Motor neuron (in vitro differentiated cells): ENCODE results near the gene DGUOK. TPM values are rescaled to one million over a fixed set of nuclear protein-coding genes. Genes with fewer than 3 reads are reported as not detected.

Experiments
- ATAC-seq, 8 experiments: fragments of 200-7000 bp; cut with Tn5 transposase; replicated peaks in 6 of 8; 2 replicates each; pipeline ENCODE4 v1.8.0; 2021; ENCODE audit warnings: mild to moderate bottlenecking in 8 of 8, moderate library complexity in 8 of 8
- H3K27ac ChIP-seq, 2 donors: fragments of 250-450 bp; sonication (Bioruptor Pico); 2 replicates each; pipeline ENCODE4 v1.9.0; 2021; ENCODE audit warnings: antibody characterized with exemption in 2 of 2, mild to moderate bottlenecking in 2 of 2, moderate library complexity in 1 of 2
- H3K4me1 ChIP-seq, 2 donors: fragments of 250-450 bp; sonication (Bioruptor Pico); replicated peaks in 1 of 2; 2 replicates each; pipeline ENCODE4 v1.6.1; 2021; ENCODE audit warnings: antibody characterized with exemption in 2 of 2, mild to moderate bottlenecking in 2 of 2, moderate library complexity in 1 of 2
- H3K4me3 ChIP-seq, 5 donors: fragments of 250-450 bp; sonication (Bioruptor Pico); 2 replicates each; pipeline ENCODE4 v1.9.0; 2021; ENCODE audit warnings: antibody characterized with exemption in 5 of 5, mild to moderate bottlenecking in 5 of 5, moderate library complexity in 4 of 5
- WGBS, 10 experiments: fragments of 450-650 bp; shearing (Covaris generic); methylation state at CpG; one replicate each; pipeline ENCODE4 v1.0.0; 2022; 5-methylcytosine and 5-hydroxymethylcytosine counted together
- in situ Hi-C, 9 experiments: fragments of 400-800 bp; cut with MboI; loops; one replicate each; pipeline ENCODE4 v1.15.0; 2021; ENCODE audit warnings: low sequenced_read_pairs in 9 of 9, low pct_unique_long_range_greater_than_20kb in 2 of 9; ENCODE audit not compliant: unreplicated experiment in 9 of 9
- total RNA-seq, 8 experiments: library from RNA; unstranded; fragments of 300-600 nt; gene quantifications; 2 replicates each; pipeline versions ENCODE4 v1.2.3 to v1.2.4, GENCODE V29; 2022

Gene DGUOK
- total RNA-seq, 8 experiments from 2014 or later: 73.0 to 130 (median 109) TPM

DNA sequence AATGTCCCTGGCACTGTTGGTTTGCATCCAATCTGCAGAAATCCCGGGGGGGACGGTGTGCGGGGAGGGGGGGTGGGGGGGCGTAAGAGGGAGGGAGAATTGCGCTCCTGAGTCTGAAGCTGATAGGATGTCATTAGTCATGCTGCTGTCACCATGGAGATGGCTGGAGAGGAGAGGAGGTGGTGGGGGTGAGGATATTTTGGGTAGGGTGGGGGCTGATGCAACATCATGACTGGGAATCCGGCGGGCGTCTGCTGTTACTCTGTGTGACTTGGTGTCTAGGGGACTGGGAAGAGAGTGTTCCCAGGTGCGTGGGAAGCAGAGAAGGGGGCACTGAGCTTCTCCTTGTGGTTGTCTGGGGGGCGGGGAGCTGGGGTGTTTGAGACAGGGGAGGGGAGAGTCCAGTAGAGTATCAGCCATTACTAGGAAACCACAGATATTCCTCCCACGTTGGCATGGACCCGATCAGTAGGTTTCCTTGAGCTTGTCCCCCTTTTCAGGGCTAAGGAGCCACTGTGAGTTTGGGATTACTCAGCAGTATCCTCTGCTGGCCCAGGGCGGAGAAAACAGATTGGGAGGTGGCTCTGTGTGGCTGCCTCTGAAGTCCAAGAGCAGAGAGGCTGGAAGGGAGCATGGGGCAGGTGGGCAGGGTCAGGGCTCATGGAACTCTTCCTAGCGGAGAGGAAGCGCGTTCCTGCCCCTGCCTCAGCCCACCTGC lies 77.0 kb downstream of the DGUOK start:
- Histone ChIP-seq H3K4me3 (peak overlapping the region; percentile 50 to 88 (median 55)), H3K4me1 (peaks cover 53 to 61% of the 10 kb centered on the region in 2 donors), H3K27ac (peak overlapping the region; percentile 79 to 85)
- ATAC-seq: peak in 7 of 8 experiments; percentile 7 to 51 (median 46)
- WGBS, 10 experiments: 0% methylated on average over 1 of the region's 16 CpGs; no CpG with 5 or more reads in 9 of the 10 experiments
- in situ Hi-C loops: no loop called here

DNA sequence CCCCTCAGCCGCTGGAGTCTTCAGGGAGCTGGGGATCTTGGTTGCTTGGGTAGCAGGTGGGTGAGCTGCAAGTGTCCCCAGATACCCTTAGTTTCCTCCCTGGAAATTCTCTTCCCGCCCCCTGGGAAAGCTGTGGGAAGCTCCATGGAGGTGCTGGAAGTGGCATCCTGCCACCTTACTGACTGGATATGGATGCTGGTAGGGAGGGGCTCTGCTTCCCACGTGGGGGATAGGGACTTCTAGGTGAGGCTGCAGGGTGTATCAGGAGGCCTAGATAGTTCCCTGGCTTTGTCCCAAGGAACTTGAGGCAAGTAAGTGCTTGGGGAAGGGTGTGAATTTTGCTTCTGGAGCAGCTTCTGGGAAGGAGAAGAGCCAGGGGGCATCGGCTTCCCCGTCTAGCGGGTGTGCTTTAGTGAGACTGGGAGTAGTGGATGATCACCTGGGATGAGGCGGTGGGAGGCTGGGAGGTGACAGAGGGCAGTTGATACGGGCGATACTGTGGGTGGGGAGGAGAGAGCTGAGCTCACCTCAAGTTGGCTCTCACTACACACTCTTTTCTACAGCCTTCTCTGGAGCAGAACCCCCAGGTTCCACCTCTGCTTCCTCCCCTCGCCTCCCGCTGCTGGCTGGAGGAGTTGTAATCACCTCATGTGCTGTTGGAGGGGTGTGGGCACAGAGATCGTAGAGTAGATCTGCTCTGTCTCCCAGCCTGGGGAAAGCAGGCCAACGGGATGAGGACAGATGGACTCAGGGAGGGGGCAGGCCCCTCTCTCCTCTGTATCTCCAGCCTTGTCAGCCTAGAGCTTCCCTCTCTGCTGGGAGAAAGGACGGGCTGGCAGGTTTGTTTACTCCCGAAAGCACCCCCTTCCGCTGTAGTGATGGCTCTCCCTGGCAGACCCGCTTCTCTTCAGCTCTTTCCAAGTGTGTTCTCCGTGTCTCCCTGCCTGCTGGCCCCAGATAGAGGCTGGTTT lies 77.8 kb downstream of the DGUOK start:
- Histone ChIP-seq H3K27ac (peak overlapping the region; percentile 79 to 85), H3K4me1 (peaks cover 53 to 59% of the 10 kb centered on the region in 2 donors), H3K4me3 (peak overlapping the region; percentile 50 to 88 (median 55))
- 75 to 100% (median 93%) methylated on average over 1 to 4 of the region's 18 CpGs; no CpG with 5 or more reads in 4 of the 10 experiments for WGBS, 10 experiments
- in situ Hi-C loops: no loop called here
- no peak for ATAC-seq

DNA sequence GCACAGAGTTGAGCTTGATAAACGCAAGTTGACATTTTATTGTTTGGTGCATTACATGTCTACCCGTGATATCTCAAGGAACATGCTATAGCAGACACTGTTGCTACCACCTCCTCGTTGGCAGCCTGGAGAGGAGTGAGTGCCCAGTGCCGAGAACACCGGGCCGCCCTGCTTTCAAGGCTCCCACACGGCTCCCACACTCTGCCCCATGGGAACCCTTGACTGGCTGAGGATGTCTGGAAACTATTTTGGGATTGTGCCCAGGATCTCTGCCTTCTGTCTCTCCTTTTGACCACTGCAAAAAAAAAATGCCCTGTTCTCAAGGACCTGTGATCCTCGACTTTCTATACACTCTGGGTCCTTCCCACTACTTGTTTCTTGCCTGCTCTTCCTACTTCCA lies 79.1 kb downstream of the DGUOK start:
- H3K27ac ChIP-seq: no peak overlapping the region

DNA sequence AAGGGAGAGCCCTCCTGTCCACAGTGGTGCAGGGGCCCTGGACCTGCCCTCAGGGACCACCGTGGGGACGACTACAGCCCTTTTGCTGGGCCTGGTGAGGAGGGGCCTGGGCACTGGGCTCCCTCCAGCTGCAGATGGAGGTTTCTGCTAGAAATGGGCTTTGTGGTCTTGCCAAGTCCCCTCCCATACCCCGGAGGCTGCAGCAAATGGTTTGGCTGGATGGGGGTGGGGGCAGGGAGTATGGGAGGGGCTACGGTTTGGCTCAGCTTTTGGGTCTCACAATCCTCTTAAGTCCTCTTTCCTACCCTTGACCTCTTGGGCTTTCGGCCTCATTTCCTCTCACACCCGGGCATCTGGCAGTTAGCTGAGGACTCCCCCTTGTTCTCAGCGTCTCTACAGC lies 79.8 kb downstream of the DGUOK start:
- WGBS, 10 experiments: 20 to 75% (median 53%) methylated on average over 1 to 4 of the region's 7 CpGs; no CpG with 5 or more reads in 5 of the 10 experiments
- in situ Hi-C loops: no loop called here
- Histone ChIP-seq H3K4me3 (no peak overlapping the region), H3K4me1 (peaks cover 36 to 39% of the 10 kb centered on the region in 2 donors), H3K27ac (no peak overlapping the region)
- no peak for ATAC-seq

More for the DNA sequence above, 79.1 kb downstream of the DGUOK start:
- H3K4me3 ChIP-seq: no peak overlapping the region
- no peak for ATAC-seq
- H3K4me1 ChIP-seq: peaks cover 43 to 46% of the 10 kb centered on the region in 2 donors
- in situ Hi-C loops: no loop called here
- 0 to 100% (median 86%) methylated on average over 1 to 4 of the region's 8 CpGs; no CpG with 5 or more reads in 3 of the 10 experiments for WGBS, 10 experiments

DNA sequence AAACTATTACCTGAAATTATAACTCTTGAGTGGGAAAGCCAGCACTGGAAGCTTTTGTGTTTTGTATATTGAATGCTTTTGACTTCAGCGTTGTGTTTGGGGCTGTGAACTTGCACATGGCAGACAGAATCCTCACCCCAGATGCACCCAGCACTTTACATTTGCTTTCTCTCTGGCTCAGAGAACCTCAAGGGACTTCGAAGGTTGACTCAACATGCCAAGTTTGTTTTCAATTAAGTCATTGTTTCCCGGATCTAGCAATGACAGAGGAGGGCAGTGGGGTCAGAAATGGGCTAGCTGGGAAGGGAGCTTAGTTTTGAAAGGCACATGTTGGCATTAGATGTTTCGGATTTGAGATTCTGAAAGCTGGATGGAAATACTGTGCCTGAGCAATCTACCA lies 80.4 kb downstream of the DGUOK start:
- 0 to 79% (median 40%) methylated on average over 1 to 4 of the region's 4 CpGs; no CpG with 5 or more reads in 1 of the 10 experiments for WGBS, 10 experiments
- Histone ChIP-seq H3K27ac (no peak overlapping the region), H3K4me3 (no peak overlapping the region), H3K4me1 (peaks cover 29 to 33% of the 10 kb centered on the region in 2 donors)
- no peak for ATAC-seq
- in situ Hi-C loops: no loop called here

DNA sequence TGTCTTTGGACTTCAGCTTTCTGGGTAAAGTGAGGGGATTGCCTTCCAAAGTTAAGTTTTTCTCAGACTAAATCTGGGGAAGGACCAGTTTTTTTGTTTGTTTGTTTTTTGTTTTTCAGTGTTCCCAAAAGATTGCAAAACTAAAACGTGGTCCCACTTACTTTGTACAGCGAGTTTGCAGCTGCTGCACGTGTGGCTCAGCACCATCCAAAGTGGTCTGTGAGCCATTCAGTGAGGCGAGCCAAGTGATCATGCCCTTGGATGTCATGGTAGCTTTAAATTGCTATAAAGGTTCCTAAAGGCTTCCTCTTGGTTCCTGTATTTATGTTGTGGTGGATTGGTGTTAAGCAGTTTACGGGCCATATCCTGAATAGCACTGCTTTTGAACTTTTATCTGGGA lies 81.0 kb downstream of the DGUOK start:
- in situ Hi-C loops: no loop called here
- Histone ChIP-seq H3K4me3 (no peak overlapping the region), H3K27ac (no peak overlapping the region), H3K4me1 (peaks cover 29 to 33% of the 10 kb centered on the region in 2 donors)
- ATAC-seq: no peak
- WGBS, 10 experiments: 20 to 100% (median 85%) methylated on average over 1 to 5 of the region's 5 CpGs; no CpG with 5 or more reads in 2 of the 10 experiments

Other genes with a start within 250 kb of the DGUOK start
- 10 to 100 TPM; 35.7 to 74.4 (median 45.5) TPM for gene TPRKB, start 189.5 kb upstream of the DGUOK start, total RNA-seq
- 10 to 100 TPM; 14.9 to 32.5 (median 21.0) TPM for gene DUSP11, start 146.8 kb upstream of the DGUOK start, total RNA-seq
- gene C2orf78, start 142.7 kb upstream of the DGUOK start, total RNA-seq: under 1 TPM in 5 of 8 experiments, not detected in 3; 0.08 to 0.21 (median 0.10) TPM
- 10 to 100 TPM; 28.3 to 65.1 (median 37.3) TPM for gene STAMBP, start 97.9 kb upstream of the DGUOK start, total RNA-seq
- gene ACTG2, start 33.9 kb upstream of the DGUOK start, total RNA-seq: 100 to 1,000 TPM in 1 of 8 experiments, 10 to 100 TPM in 2, 1 to 10 TPM in 4, under 1 TPM in 1; 0.60 to 228 (median 3.5) TPM
- 10 to 100 TPM in 7 of 8 experiments, 1 to 10 TPM in 1; 3.0 to 19.7 (median 12.4) TPM for gene TET3, start 58.0 kb downstream of the DGUOK start, total RNA-seq
- 10 to 100 TPM; 31.2 to 77.9 (median 45.8) TPM for gene BOLA3, start 221.0 kb downstream of the DGUOK start, total RNA-seq